NOMO-1 treated with DMSO at 0.1 percent for 48 hours (cell line): ENCODE results near the gene NADSYN1.

Experiments
- DNase-seq: peaks from one replicate; lab custom pipeline; 2025; ENCODE audit not compliant: unreplicated experiment; lab: John Stamatoyannopoulos, UW

The NADSYN1 gene

DNA sequence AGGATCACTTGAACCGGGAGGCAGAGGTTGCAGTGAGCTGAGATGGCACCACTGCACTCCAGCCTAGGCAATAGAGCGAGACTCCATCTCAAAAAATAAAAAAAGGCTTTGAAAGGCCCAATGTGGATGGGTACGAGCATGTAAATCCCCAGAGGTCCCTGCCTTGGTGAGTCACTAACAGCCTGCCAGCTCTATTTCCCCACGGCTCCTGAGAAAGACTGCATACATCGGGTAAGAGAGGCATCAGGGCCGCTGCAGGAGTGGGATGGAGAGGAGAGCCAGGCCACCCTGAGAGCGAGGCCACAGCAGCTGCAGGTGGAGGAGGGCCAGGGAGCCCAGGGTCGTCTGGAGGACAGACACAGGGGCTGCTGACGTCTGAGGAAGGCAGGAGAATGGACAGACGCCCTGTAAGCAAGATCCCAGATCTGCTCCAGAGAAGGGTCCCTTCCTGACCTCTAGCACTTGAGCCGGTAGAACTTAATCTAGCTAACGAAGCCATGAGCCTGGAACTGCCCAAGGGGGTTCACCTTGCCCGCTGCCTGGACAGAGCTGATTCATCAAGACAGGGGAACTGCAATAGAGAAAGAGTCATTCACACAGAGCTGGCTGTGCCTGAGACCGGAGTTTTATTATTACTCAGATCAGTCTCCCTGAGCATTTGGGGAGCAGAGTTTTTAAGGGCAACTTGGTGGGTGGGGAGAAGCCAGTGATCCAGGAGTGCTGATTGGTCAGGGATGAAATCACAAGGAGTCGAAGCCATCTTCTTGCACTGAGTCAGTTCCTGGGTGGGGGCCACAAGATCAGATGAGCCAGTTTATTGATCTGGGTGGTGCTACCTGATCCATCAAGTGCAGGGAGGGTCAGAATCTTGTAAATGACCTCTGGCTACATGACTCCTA is 90.1 kb downstream of the NADSYN1 start:
- no peak for DNase-seq

DNA sequence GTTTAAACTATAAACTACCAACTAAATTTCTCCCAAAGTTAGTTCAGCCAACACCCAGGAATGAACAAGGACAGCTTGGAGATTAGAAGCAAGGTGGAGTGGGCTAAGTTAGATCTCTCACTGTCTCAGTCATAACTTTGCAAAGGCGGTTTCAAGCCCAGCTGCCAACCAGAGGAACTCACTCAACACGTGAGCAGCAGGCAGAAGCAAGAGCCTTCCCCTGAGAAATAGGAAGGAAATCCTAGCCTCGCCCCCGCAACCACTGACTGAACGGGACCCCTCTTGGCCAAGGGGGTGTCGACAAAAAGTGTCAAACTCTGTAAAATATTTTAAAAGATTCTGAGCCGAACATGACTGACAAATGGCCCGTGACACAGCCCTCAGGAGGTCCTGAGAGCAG is 90.9 kb downstream of the NADSYN1 start:
- DNase-seq, result no peak

DNA sequence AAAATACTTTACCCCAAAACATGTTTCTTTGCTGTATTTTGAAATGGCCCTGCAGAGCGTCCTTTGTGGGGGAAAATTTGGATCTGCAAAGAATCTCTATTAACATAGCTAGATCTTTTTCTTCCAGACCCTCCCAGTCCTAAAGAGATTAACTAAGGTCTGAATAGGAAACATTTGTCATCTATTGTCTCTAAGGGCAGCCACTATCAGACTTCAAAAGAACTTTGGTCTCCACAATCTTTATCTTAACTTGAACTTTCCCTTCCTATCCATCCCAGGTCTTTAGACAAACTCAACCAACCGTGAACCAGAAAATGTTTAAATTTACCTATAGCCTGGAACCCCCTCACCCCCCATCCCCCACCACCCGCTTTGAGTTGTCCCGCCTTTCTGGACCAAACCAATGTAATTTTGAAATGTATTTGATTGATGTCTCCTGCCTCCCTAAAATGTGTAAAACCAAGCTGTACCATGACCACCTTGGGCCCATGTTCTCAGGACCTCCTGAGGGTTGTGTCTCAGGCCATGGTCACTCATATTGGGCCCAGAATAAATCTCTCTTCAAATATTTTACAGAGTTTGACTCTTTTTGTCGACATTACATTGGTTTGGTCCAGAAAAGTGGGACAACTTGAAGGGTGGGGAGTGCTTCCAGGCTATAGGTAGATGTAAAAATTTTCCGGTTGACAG is 91.7 kb downstream of the NADSYN1 start:
- DNase-seq, result no peak

- no peak for DNase-seq
Observed at GRCh38 chr11:71545405-71545966, 92.5 kb downstream of the NADSYN1 start.

- no peak for DNase-seq
Observed at GRCh38 chr11:71548120-71548519, 95.1 kb downstream of the NADSYN1 start, which contains the start of gene KRTAP5-9. TSS of gene KRTAP5-9 (plus strand) at chr11:71548420. CDS start at chr11:71548658, 238 bp downstream.

DNA sequence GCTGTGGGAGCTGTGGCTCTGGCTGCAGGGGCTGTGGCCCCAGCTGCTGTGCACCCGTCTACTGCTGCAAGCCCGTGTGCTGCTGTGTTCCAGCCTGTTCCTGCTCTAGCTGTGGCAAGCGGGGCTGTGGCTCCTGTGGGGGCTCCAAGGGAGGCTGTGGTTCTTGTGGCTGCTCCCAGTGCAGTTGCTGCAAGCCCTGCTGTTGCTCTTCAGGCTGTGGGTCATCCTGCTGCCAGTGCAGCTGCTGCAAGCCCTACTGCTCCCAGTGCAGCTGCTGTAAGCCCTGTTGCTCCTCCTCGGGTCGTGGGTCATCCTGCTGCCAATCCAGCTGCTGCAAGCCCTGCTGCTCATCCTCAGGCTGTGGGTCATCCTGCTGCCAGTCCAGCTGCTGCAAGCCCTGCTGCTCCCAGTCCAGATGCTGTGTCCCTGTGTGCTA is 95.7 kb downstream of the NADSYN1 start:
- DNase-seq, result no peak
